Suprapubic skin (tissue), 3 donors: ENCODE measurements around the gene LMX1A.

Experiments used
- POLR2A ChIP-seq, 2 donors: fragments of 450-650 bp; IDR thresholded peaks; one replicate each; pipeline ENCODE4 v1.6.1; 2017; ENCODE audit warnings: antibody characterized with exemption in 2 of 2, mild to moderate bottlenecking in 2 of 2, moderate library complexity in 2 of 2
- TF ChIP-seq, protein P1 (sequence below), 2 donors: fragments of 200-600 bp in 1 of 2; fragments of 450-650 bp in 1 of 2; sonication (generic) in 1 of 2; IDR thresholded peaks; one replicate each; pipeline ENCODE4 v1.5.1; 2016 to 2019; ENCODE audit warnings: antibody characterized with exemption in 2 of 2, mild to moderate bottlenecking in 1 of 2, moderate library complexity in 1 of 2

DNA sequence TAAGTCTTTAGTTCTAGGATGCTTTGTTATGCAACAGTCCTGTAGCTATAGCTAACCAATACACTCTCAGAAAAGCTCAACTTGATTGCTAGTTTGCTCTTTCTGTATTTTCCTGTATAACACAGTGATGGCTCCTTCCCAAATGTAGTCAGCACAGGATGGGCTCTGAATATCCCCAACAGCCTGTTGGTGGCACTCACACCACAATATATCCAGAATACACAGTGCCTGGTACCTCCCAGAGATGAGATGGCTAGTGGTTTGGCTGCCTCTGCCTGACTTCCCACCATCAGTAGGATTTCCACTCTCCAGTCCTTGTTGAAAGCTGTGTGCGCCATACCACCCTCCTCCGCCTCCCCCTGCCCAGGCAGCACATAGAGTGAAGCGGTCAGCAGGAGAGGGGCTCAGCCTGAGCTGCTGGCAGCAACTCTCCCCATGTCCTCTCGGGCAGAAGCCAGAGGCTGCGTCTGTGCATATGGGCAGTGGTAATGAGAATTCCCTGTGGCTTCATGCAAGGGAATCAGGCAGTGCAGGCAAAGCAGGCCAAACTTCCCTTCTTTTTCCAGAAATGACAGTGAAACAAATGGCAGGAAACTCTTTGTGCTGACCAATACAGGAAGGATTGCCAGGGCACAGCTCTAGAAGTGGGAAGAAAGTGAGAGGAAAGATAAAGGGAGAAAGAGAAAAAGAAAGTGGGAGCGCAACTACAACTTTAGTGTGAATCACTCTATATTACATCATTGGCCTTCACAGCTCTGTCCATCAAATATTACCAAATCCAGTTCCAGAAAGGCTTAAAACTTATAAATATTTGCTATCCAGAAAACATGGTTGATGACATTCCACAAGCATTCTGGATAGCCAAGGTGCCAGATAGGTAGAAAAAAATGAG lies 49.7 kb downstream of the LMX1A start:
- no peak for TF ChIP-seq POLR2A (IDR thresholded peaks at IDR 0.05)
- TF ChIP-seq, protein P1, sequence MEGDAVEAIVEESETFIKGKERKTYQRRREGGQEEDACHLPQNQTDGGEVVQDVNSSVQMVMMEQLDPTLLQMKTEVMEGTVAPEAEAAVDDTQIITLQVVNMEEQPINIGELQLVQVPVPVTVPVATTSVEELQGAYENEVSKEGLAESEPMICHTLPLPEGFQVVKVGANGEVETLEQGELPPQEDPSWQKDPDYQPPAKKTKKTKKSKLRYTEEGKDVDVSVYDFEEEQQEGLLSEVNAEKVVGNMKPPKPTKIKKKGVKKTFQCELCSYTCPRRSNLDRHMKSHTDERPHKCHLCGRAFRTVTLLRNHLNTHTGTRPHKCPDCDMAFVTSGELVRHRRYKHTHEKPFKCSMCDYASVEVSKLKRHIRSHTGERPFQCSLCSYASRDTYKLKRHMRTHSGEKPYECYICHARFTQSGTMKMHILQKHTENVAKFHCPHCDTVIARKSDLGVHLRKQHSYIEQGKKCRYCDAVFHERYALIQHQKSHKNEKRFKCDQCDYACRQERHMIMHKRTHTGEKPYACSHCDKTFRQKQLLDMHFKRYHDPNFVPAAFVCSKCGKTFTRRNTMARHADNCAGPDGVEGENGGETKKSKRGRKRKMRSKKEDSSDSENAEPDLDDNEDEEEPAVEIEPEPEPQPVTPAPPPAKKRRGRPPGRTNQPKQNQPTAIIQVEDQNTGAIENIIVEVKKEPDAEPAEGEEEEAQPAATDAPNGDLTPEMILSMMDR (IDR thresholded peaks at IDR 0.05), result no peak
